ENCODE data around the gene SLC25A15.

SLC25A15 gene

DNA sequence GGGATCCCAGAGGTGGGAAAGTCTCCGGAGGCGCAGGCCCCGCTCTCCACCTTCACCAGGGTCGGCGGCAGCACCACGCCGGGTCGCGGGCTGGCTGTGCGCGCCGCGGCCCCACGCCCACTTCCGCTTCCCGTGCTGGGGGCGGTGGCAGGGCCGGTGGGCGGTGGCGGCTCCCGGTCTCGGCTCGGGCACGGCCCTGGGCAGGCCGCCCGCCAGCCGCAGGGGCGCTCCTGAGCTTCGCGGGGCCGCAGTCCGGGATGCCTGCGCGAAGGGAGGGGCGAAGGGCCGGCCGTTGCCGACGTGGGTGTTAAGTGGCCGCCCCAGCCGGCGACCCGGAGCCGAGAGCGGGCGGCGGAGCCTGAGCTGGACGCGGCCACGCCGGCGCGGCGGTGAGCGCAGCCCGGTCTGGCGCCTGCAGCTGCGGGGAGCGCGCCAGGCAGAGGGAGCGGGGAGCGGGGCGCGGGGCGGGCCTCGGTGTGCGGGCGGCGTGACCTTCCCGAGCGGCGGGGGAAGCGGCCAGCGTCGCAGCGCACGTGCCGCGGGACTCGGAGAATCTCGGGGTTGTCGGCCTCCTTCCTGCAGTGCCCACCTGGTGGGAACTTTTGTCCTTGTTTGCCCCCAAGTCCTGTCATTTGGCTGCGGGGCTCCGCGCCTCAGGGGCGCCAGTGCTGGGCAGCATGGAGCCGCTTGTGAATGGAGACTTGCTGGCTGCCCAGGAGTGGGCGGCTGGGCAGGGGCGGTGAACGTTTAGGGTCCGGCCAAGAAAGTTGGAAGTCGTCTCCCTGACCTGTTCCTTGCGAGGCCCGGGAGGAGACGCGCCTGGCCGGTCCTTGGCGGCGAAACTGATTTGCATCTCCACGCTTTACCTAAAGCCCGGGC lies at the start of gene SLC25A15:
Gene SLC25A15, plus strand, starts transcription at position 337 of the 879 bp plus-strand sequence. CDS start 3,616 bp downstream, outside the sequence.
- DNase-seq = no peak

DNA sequence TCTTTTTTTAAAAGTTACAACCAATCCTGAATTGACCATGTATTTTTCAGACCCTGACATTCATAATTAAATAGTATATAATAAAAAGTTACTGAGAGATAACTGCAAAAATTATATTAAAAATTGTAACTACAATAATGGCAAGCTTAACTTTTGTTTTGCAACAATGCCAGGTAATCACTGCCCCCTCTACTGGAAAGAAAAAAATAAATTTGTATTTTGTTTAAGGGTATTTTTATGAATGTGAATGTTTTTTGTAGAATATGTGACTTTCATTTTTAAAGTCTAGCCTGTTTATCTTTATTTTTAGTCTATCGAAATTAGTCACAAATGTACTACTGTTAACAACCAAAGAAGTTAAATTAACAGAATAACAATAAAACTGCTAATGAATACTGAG lies 40.1 kb upstream of the SLC25A15 start:
- DNase-seq = no peak

GRCh38 chr13:40755082-40755700 lies 34.2 kb upstream of the SLC25A15 start:
- no peak for DNase-seq

- no peak for DNase-seq
Measured at GRCh38 chr13:40756042-40756441, 33.4 kb upstream of the SLC25A15 start.

DNA sequence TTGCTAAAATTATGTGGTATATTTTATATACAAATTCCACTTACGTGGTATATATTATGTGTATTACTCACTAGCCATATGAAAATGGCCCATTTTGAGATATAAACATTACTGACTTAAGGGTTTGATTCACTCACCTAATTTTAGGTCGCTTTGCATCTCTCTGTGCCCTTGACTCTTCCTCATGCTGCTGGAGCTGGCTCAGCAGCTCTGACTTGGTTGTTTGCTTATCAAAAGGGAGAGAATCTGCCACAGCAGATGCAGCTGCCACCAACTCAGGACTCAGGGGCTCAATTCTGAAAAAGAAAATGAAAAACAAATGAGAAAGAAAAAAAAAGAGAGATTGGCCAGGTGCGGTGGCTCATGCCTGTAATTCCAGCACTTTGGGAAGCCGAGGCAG lies 30.6 kb upstream of the SLC25A15 start:
- no peak for DNase-seq

GRCh38 chr13:40762849-40763248 lies 26.6 kb upstream of the SLC25A15 start:
- no peak for DNase-seq

DNA sequence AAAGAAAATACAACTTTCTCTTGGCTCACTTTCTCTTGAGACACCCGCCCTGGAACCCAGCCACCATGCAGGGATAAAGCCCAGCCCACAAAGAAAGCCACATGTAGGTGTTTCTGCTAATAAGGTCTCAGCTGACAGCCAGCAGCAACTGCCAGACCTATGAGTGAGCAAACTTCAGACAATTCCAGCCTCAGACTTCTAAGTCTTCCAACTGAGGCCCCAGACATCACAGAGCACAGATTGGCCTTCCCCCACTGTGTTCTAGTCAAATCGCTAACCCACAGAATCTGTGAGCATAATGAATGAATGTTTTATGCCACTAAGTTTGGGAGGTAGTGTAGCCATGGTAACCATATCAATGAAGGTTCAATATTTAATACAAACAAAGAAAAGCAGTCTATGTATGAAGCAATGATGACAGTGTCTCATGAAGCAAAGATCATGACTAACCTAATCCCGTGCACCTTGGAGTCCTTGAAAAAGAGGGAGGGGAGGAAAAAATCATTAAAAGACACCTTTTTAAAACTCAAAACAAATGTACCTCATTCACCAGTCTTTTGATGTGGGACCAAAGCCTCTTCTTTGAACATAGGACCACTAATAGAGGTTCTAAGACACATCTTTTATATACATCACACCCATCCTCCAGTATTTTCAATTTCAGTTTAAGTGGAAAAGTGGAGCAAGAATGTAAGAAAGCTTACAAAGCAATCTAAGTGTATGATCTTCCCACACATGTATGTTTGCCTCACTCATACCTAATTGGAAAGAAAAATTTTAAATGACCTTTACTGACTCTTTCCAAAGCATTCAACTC lies 24.6 kb upstream of the SLC25A15 start:
- DNase-seq = no peak

DNA sequence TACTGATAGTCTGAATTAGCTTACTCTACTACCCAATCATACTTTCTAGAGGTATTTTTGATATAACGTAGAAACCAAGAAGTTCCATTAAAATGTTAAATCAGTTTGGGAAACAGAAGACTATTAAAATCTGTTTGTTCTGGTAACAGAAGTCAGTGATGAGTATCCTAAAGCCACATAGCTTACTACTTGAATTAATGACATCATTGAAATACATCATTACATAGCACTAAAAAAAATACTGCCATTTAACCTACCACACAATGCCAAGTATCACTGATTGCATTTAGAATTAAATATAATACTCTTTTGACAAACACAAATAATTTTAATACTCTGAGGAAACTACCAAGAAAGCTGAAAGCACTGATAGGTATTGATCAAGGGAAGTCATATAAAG lies 23.8 kb upstream of the SLC25A15 start:
- DNase-seq = no peak

- DNase-seq = no peak
Measured at GRCh38 chr13:40769970-40770369, 19.4 kb upstream of the SLC25A15 start.

GRCh38 chr13:40770609-40770933 lies 18.8 kb upstream of the SLC25A15 start:
- no peak for DNase-seq

- peak; percentile 65 for DNase-seq
Measured at GRCh38 chr13:40770934-40771618, 18.3 kb upstream of the SLC25A15 start, which contains the start of gene MRPS31. Gene MRPS31, minus strand, starts transcription at chr13:40771190. Its CDS starts 54 bp downstream, at chr13:40771136.

GRCh38 chr13:40772765-40773473 lies 16.5 kb upstream of the SLC25A15 start:
- no peak for DNase-seq

DNA sequence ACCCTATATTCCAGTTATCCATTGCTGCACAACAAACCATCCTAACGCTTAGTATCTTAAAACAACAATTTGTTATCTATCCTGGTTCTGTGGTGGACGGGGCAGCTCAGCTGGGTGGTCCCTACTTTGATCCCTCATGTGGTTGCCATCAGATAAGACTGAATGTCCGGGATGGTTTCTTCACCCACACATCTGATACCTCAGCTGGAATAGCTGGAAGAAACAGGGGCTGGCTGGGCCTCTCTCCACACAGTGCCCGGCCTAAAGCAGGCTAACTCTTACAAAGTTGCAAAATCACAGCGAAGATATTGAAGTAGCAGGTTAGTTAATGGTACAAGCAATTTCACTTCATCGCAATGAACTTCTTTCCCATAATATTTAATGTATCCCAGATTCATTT lies 14.7 kb upstream of the SLC25A15 start:
- DNase-seq = no peak

DNA sequence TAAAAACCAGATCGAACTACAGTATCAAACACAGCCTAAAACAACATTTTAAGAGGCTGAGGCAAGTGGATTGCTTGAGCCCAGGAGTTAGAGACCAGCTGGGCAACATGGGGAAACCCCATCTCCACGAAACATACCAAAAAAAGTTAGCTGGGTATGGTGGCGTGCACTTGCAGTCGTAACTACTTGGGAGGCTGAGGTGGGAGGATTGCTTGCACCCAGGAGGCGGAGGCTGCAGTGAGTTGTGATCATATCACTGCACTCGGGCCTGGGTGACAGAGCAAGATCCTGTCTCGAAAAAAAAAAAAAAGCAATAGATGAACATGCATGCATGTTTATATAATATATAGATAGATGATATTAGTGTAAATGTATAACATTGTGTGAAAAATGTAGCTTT lies 13.2 kb upstream of the SLC25A15 start:
- DNase-seq = no peak

- peak; percentile 76 for DNase-seq
Measured at GRCh38 chr13:40776681-40777165, 12.7 kb upstream of the SLC25A15 start.

DNA sequence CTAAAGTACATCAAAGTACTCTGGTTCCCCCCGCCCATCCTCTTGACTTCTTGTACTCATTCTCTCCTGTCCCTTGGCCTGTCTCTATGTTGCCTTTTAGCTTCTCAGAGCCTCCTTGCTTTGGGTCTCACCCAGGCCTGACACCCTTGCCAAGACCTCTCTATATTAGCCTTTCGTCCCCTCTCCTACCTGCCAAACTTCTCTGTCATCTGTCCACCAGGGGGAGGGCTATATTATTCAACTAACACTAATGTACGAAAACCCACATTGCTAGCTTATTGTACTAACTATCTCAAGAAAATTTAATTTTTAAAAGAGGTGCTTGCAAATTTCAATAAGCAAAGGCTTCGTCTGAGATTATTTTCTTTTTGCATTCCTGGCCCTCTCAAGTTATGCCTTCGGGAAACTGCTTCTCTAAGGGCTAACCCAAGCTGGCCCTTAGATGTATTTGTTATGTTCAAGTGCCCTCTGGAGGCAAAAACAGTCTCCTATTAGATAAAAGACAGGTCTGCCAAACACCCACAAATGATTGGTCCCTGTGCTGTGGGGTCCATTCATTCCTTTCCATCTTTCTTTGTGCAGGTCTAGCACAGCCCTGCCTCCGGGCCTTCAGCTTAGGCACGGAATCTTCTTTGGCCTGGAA lies 12.1 kb upstream of the SLC25A15 start:
- no peak for DNase-seq

GRCh38 chr13:40777809-40778175 lies 11.6 kb upstream of the SLC25A15 start:
- no peak for DNase-seq

- no peak for DNase-seq
Measured at GRCh38 chr13:40779049-40779448, 10.4 kb upstream of the SLC25A15 start.

- DNase-seq = no peak
Measured at GRCh38 chr13:40779796-40780285, 9.6 kb upstream of the SLC25A15 start.

GRCh38 chr13:40780822-40781401 lies 8.5 kb upstream of the SLC25A15 start:
- no peak for DNase-seq

GRCh38 chr13:40781717-40782116 lies 7.7 kb upstream of the SLC25A15 start:
- DNase-seq = peak; percentile 21
